Caki2 (cell line): Measurements from ENCODE around the gene LGALS1. TPM values are rescaled to one million over a fixed set of nuclear protein-coding genes. Genes with fewer than 3 reads are reported as not detected.

Source experiments
- total RNA-seq: library from RNA; depleted of rRNA; stranded (reverse); fragments of >200 nt; shearing (Covaris generic); gene quantifications from 2 replicates; pipeline ENCODE4 v1.2.3, GENCODE V29; 2014; ENCODE audit warnings: low replicate concordance; rRNA removed

Gene LGALS1
- total RNA-seq, 1 experiment from 2014 or later = 5,137 TPM

Other genes starting within 250 kb of the LGALS1 start
- gene ELFN2, start 248.2 kb upstream of the LGALS1 start, total RNA-seq = 10.2 and 12.9 TPM in 2 replicates
- 0.46 and 0.54 TPM in 2 replicates for gene MFNG, start 189.3 kb upstream of the LGALS1 start, total RNA-seq
- gene CARD10, start 156.2 kb upstream of the LGALS1 start, total RNA-seq = 47.3 and 58.6 TPM in 2 replicates
- gene CDC42EP1, start 115.2 kb upstream of the LGALS1 start, total RNA-seq = 8.9 and 9.1 TPM in 2 replicates
- not detected in 2 replicates for gene LGALS2, start 95.5 kb upstream of the LGALS1 start, total RNA-seq
- 43.4 and 52.0 TPM in 2 replicates for gene GGA1, start 66.8 kb upstream of the LGALS1 start, total RNA-seq
- 1.2 and 3.2 TPM in 2 replicates for gene SH3BP1, start 36.0 kb upstream of the LGALS1 start, total RNA-seq
- 51.9 and 75.8 TPM in 2 replicates for gene PDXP, start 16.9 kb upstream of the LGALS1 start, total RNA-seq
- gene NOL12, start 10.7 kb downstream of the LGALS1 start, total RNA-seq = 70.5 and 107 TPM in 2 replicates
- gene TRIOBP, start 21.4 kb downstream of the LGALS1 start, total RNA-seq = 233 and 274 TPM in 2 replicates
- gene GCAT, start 132.3 kb downstream of the LGALS1 start, total RNA-seq = 33.4 and 42.3 TPM in 2 replicates
- gene GALR3, start 147.7 kb downstream of the LGALS1 start, total RNA-seq = not detected in 2 replicates
- gene ANKRD54, start 168.7 kb downstream of the LGALS1 start, total RNA-seq = 54.0 and 62.0 TPM in 2 replicates
- 475 and 492 TPM in 2 replicates for gene EIF3L, start 173.8 kb downstream of the LGALS1 start, total RNA-seq
- 12.5 and 25.7 TPM in 2 replicates for gene MICALL1, start 230.7 kb downstream of the LGALS1 start, total RNA-seq